Motor neuron (in vitro differentiated cells): Measurements from ENCODE around the gene FAR2. TPM values are rescaled to one million over a fixed set of nuclear protein-coding genes. Genes with fewer than 3 reads are reported as not detected.

Source experiments
- ATAC-seq, 8 experiments: fragments of 200-7000 bp; cut with Tn5 transposase; replicated peaks in 6 of 8; 2 replicates each; pipeline ENCODE4 v1.8.0; 2021; ENCODE audit warnings: mild to moderate bottlenecking in 8 of 8, moderate library complexity in 8 of 8
- H3K27ac ChIP-seq, 2 donors: fragments of 250-450 bp; sonication (Bioruptor Pico); 2 replicates each; pipeline ENCODE4 v1.9.0; 2021; ENCODE audit warnings: antibody characterized with exemption in 2 of 2, mild to moderate bottlenecking in 2 of 2, moderate library complexity in 1 of 2
- H3K4me1 ChIP-seq, 2 donors: fragments of 250-450 bp; sonication (Bioruptor Pico); replicated peaks in 1 of 2; 2 replicates each; pipeline ENCODE4 v1.6.1; 2021; ENCODE audit warnings: antibody characterized with exemption in 2 of 2, mild to moderate bottlenecking in 2 of 2, moderate library complexity in 1 of 2
- H3K4me3 ChIP-seq, 5 donors: fragments of 250-450 bp; sonication (Bioruptor Pico); 2 replicates each; pipeline ENCODE4 v1.9.0; 2021; ENCODE audit warnings: antibody characterized with exemption in 5 of 5, mild to moderate bottlenecking in 5 of 5, moderate library complexity in 4 of 5
- WGBS, 10 experiments: fragments of 450-650 bp; shearing (Covaris generic); methylation state at CpG; one replicate each; pipeline ENCODE4 v1.0.0; 2022; 5-methylcytosine and 5-hydroxymethylcytosine counted together
- in situ Hi-C, 9 experiments: fragments of 400-800 bp; cut with MboI; loops; one replicate each; pipeline ENCODE4 v1.15.0; 2021; ENCODE audit warnings: low sequenced_read_pairs in 9 of 9, low pct_unique_long_range_greater_than_20kb in 2 of 9; ENCODE audit not compliant: unreplicated experiment in 9 of 9
- total RNA-seq, 8 experiments: library from RNA; unstranded; fragments of 300-600 nt; gene quantifications; 2 replicates each; pipeline versions ENCODE4 v1.2.3 to v1.2.4, GENCODE V29; 2022

Gene FAR2
- total RNA-seq, 8 experiments from 2014 or later, result 3.6 to 186 (median 5.7) TPM

DNA sequence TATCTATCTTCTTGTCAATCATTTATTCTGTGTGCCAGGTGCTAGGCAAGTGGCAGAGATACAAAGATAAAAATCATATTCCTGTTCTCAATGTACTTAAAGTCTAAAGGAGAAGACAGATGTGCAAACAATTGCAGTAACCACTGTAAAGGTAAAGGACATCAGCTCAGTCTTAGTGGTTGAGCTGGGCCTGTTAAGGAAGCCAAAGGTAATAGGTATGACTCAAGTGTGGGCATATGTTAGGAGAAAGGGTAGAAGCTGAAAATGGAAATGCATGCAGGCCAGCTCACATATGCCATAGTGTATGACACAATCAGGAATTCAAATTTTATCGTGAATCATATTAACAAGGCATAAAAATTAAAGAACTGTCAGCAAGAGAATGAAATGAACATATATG lies 49.8 kb downstream of the FAR2 start:
- whole genome bisulfite sequencing, 10 experiments, result 11 to 89% (median 43%) methylated on average over 1 of the region's 1 CpG; no CpG with 5 or more reads in 4 of the 10 experiments
- Histone ChIP-seq H3K4me1 (peaks cover 0 to 3% of the 10 kb centered on the region in 2 donors), H3K27ac (no peak overlapping the region), H3K4me3 (no peak overlapping the region)
- peak in 1 of 8 experiments; percentile 37 for ATAC-seq
- in situ Hi-C loops, result no loop called here

GRCh38 chr12:29200586-29200985 lies 51.5 kb downstream of the FAR2 start:
- H3K4me1 ChIP-seq, result peaks cover 0 to 3% of the 10 kb centered on the region in 2 donors
- in situ Hi-C loops, result no loop called here
- H3K27ac ChIP-seq, result no peak overlapping the region
- 0 to 80% (median 29%) methylated on average over 1 to 5 of the region's 5 CpGs; no CpG with 5 or more reads in 2 of the 10 experiments for WGBS, 10 experiments
- no peak overlapping the region for H3K4me3 ChIP-seq
- no peak for ATAC-seq

DNA sequence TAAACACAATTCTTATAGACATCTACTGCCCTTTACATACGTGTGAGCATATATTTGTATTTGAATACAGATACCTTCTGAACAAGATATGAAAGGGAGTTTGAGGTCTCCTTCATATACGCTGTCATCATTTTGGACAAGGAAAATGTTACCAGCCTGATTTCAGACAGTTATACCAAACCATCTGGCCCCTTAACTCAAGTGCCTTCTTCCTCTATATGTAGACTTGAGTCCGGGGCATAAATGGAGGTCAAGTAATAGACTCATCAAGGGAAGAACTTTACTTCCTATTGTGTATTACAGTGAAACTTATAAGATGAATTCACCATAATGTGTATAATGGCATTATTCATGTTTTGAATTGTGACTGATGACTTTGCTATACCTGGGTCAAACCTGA lies 52.2 kb downstream of the FAR2 start:
- no peak overlapping the region for H3K4me3 ChIP-seq
- in situ Hi-C loops, result no loop called here
- H3K27ac ChIP-seq, result no peak overlapping the region
- WGBS, 10 experiments, result 0 to 100% (median 67%) methylated on average over 1 to 3 of the region's 3 CpGs; no CpG with 5 or more reads in 1 of the 10 experiments
- no peak for ATAC-seq
- H3K4me1 ChIP-seq, result peaks cover 0 to 3% of the 10 kb centered on the region in 2 donors

- Histone ChIP-seq H3K27ac (no peak overlapping the region), H3K4me1 (peaks cover 0 to 3% of the 10 kb centered on the region in 2 donors), H3K4me3 (no peak overlapping the region)
- in situ Hi-C loops, result no loop called here
- ATAC-seq, result no peak
- whole genome bisulfite sequencing, 10 experiments, result 57 to 100% (median 71%) methylated on average over 1 to 2 of the region's 2 CpGs; no CpG with 5 or more reads in 2 of the 10 experiments
Measured at GRCh38 chr12:29201746-29202145, 52.7 kb downstream of the FAR2 start.

GRCh38 chr12:29204521-29204920 lies 55.4 kb downstream of the FAR2 start:
- in situ Hi-C loops, result no loop called here
- H3K4me1 ChIP-seq, result peaks cover 0 to 3% of the 10 kb centered on the region in 2 donors
- ATAC-seq, result no peak
- 69 to 100% (median 86%) methylated on average over 1 to 4 of the region's 6 CpGs; no CpG with 5 or more reads in 1 of the 10 experiments for WGBS, 10 experiments
- no peak overlapping the region for H3K4me3 ChIP-seq
- H3K27ac ChIP-seq, result no peak overlapping the region

DNA sequence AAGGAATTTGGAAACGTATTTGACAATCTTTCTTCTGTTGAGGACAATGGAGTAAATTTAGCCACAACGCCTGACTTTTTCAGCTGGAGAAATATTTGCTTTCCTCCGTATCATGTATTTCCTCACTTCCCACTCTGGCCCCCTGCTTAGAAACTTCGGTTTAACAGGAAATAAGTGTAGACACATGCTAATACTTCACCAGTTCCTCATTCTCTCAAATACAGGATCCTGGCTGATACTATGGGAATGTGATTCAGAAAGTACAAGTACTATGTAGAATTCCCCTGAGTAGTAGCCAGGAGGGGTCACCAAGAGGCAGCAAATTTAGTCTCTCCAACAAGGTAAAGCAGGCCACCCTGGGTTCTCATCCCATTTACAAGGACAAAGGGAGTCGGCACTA lies 58.0 kb downstream of the FAR2 start:
- ATAC-seq, result no peak
- no peak overlapping the region for H3K4me3 ChIP-seq
- no peaks in the 10 kb centered on the region for H3K4me1 ChIP-seq
- no peak overlapping the region for H3K27ac ChIP-seq
- WGBS, 10 experiments, result 45 to 100% (median 80%) methylated on average over 1 to 4 of the region's 5 CpGs; no CpG with 5 or more reads in 2 of the 10 experiments
- in situ Hi-C loops, result no loop called here

- ATAC-seq, result no peak
- no peak overlapping the region for H3K4me3 ChIP-seq
- H3K4me1 ChIP-seq, result no peaks in the 10 kb centered on the region
- WGBS, 10 experiments, result 59 to 100% (median 100%) methylated on average over 1 to 2 of the region's 2 CpGs; no CpG with 5 or more reads in 3 of the 10 experiments
- no peak overlapping the region for H3K27ac ChIP-seq
- in situ Hi-C loops, result no loop called here
Measured at GRCh38 chr12:29208060-29208459, 59.0 kb downstream of the FAR2 start.

- in situ Hi-C loops, result no loop called here
- H3K4me1 ChIP-seq, result no peaks in the 10 kb centered on the region
- no peak overlapping the region for H3K4me3 ChIP-seq
- no peak overlapping the region for H3K27ac ChIP-seq
- WGBS, 10 experiments, result 39 to 100% (median 80%) methylated on average over 1 to 3 of the region's 3 CpGs
- ATAC-seq, result no peak
Measured at GRCh38 chr12:29208936-29209701, 60.0 kb downstream of the FAR2 start.

- H3K27ac ChIP-seq, result no peak overlapping the region
- no peaks in the 10 kb centered on the region for H3K4me1 ChIP-seq
- H3K4me3 ChIP-seq, result no peak overlapping the region
- 30 to 100% (median 67%) methylated on average over 1 to 2 of the region's 2 CpGs; no CpG with 5 or more reads in 1 of the 10 experiments for WGBS, 10 experiments
- in situ Hi-C loops, result no loop called here
- no peak for ATAC-seq
Measured at GRCh38 chr12:29211696-29212095, 62.6 kb downstream of the FAR2 start.

GRCh38 chr12:29212682-29213403 lies 63.8 kb downstream of the FAR2 start:
- in situ Hi-C loops, result no loop called here
- no peak for ATAC-seq
- Histone ChIP-seq H3K4me3 (no peak overlapping the region), H3K27ac (no peak overlapping the region), H3K4me1 (no peaks in the 10 kb centered on the region)
- 30 to 87% (median 73%) methylated on average over 1 to 4 of the region's 4 CpGs for WGBS, 10 experiments

DNA sequence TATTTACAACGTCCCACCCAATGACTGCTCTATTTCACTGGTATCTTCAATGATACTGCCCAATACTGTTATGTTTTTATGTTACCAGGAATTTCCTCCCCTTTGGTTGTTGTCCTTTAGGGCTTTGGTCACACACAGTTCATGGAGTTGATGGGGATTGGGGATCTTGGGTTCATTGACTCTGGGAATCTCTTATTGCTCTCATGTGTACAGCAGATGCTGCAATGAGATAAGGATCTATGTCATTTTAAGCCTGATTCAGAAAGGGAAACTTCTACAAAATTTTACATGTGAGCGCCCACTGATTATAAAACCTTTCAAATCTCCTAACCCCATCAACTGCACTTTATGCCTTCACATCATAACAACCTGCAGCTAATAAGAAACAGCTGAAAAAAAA lies 67.2 kb downstream of the FAR2 start:
- in situ Hi-C loops, result no loop called here
- ATAC-seq, result no peak
- no peak overlapping the region for H3K4me3 ChIP-seq
- WGBS, 10 experiments, result 56 to 100% (median 84%) methylated on average over 1 to 2 of the region's 2 CpGs
- H3K27ac ChIP-seq, result no peak overlapping the region
- H3K4me1 ChIP-seq, result no peaks in the 10 kb centered on the region

GRCh38 chr12:29216797-29217575 lies 67.9 kb downstream of the FAR2 start:
- no peak overlapping the region for H3K27ac ChIP-seq
- no peak for ATAC-seq
- no peak overlapping the region for H3K4me3 ChIP-seq
- H3K4me1 ChIP-seq, result no peaks in the 10 kb centered on the region
- in situ Hi-C loops, result no loop called here
- 33 to 91% (median 81%) methylated on average over 3 to 5 of the region's 5 CpGs for WGBS, 10 experiments
